Measurements from ENCODE around the gene DCAF16.
"Not testable (repeated sequence)": the region's sequence is repeated elsewhere in the genome, so short reads cannot be mapped to it uniquely, and the experiment has no call there.

The DCAF16 gene

DNA sequence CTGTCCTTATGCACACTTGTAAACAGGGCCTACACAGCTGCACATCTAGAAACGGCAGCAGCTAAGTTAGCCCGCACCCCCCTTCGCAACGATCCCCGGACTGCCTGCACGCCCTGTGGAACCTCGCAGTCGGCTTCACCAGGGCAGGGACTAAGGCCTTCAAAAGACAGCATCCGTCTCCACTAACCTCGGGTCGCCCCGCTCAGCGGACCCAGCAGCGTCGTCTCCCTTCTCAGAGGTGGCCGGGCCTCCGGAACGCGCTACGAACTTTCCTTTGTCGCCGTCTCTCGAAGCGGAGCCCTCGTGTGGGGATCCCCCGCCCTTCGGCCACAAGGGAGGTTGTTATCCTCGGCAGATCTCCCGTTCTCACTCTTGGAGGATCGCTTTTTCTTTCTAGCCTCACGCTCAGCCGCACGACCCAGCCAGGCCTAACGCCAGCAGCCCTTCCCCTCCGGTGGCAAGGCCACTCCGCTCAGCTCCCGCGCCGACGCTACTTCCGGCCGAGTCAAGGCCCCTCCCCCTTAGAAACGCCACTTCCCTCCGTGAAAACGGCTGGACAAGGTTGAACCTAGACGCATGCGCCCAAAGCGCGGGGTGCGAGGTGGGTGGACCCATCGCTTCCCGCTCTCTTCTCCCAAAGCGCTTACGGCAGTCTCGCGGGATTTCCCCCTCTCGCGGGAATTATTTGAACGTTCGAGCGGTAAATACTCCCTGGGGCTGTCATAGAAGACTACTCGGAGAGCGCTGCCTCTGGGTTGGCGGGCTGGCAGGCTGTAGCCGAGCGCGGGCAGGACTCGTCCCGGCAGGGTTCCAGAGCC lies at the start of gene DCAF16, which contains the start of gene NCAPG:
TSS of gene DCAF16 (minus strand) at position 498 of the 818 bp plus-strand sequence. CDS start 6,616 bp downstream, outside the sequence.
TSS of gene NCAPG (plus strand) at position 720 of the 818 bp plus-strand sequence. CDS start 99 bp downstream, outside the sequence.
- peak; percentile 100 for DNase-seq

DNA sequence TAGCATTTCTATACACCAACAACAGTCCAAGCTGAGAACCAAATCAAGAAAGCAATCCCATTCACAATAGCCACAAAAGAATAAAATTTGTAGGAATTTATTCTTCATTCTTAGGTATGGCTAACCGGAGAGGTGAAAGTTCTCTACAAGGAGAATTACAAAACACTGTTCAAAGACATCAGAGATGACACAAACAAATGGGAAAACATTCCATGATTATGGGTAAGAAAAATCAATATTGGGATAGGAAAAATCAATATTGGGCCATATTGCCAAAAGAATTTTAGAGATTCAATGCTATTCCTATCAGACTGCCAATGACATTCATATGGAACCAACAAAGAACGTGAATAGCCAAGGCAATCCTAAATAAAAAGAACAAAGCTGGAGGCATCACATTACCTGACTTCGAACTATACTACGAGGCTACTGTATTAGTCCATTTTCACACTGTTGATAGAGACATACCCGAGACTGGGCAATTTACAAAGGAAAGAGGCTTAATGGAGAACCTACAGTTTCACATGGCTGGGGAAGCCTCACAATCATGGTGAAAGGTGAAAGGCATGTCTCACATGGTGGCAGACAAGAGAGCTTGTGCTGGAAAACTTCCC lies 49.3 kb upstream of the DCAF16 start:
- no peak for DNase-seq

DNA sequence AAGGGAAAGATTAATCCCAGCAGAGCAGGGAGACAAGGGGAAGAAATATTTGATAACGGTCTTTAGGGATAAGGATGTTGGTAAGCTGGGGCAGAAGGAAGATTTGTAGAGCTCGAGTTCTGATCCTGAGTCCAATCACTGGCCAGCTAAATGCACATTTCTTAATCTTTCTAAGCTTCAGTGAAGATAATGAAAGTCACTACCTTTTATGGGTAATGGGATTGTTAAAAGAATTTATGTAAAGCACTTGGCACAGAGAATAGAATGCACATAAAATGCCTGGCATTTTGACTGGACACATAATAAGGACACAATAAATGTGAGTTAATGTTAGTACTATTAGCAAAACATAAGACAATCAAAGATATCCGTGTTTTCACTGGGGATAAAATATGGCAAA lies 43.5 kb upstream of the DCAF16 start:
- no peak for DNase-seq

DNA sequence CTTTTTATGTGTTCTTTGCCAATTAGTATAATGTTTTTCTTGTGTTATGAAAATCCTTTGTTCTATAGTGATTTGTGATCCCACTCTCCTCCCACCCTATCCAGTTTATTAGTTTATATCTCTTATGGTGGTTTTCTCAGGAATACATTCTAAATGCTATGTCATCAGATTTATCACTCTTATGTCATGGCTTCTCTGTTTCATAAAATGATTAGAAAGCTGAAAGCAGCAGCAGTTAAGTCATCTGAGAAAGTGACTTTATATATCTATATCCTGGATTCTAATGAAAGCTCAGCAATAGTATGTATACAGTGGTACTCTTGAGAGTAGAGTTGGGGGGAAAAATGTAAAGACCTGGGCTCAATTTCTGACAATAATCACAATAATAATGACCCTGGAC lies 41.4 kb upstream of the DCAF16 start:
- no peak for DNase-seq

DNA sequence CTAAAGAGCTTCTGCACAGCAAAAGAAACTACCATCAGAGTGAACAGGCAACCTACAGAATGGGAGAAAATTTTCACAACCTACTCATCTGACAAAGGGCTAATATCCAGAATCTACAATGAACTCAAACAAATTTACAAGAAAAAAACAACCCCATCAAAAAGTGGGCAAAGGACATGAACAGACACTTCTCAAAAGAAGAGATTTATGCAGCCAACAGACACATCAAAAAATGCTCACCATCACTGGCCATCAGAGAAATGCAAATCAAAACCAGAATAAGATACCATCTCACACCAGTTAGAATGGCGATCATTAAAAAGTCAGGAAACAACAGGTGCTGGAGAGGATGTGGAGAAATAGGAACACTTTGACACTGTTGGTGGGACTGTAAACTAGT lies 39.7 kb upstream of the DCAF16 start:
- DNase-seq: not testable (repeated sequence)

DNA sequence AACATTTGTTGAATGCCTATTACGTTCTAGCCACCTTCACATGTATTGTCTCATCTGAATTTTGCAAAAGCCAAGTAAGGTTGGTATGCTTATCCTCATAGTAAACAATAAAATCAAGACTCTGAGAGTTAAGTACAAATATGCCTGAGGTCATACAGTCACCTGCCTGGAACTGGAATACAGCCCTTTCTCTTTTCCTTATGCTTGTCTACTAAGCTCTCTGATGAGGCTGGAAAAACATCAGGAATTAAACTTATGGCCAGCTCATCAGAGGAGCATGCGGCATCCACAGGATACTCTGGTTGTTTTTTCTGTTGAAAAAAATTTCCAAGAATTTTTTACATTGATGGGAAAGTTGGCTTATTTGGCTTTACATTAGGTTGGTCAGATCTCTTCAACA lies 35.7 kb upstream of the DCAF16 start:
- DNase-seq: no peak

DNA sequence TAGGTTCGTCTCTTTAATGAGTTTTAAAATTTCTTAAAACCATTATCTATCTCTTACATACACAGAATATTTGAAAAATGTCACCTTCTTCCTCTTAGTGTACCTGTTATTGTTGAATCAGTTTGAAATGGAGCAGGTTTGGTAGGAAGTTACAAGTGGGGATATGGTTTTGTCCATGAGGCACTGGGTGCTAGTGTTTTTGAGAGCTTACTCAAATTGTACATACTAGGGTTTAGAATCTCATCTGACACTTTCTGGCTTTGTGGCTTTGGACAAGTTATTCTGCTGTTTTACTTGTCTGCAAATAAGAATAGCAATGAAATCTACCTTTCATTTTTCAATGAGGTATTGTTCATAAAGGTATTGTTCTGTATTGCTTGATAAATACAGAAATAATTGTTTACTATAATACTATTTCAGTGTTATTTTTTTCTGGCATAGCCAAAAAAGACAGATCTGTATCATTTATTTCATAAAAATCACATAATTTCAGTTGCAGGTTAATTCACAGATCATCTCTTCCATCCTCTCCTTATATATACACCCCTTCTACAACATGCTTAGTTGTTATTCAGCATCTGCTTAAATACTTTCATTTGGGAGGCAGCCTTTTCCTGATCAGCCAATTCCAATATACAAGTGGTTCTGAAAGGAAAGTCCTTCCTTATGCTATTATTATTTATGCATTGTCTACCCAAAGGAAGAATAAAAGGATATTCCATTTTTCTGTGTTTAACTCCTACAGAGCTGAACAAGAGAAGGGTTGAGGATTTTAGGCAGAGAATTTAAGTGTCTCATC lies 13.5 kb upstream of the DCAF16 start:
- DNase-seq: no peak

DNA sequence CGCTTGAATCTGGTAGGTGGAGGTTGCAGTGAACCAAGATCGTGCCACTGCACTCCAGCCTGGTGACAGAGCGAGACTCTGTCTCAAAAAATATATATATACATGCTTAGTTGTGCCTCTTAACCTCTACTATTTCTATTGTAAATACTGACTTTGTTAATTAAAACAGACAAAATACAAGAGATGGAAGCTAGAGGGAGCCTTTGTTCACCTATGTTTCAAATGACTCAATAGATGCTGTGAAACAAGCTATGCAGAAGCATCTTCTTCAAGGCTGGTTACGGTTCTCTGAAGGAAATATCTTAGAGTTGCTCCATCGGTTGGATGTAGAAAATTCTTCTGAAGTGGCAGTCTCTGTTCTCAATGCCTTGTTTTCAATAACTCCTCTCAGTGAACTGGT lies 6.5 kb upstream of the DCAF16 start:
- DNase-seq: no peak

DNA sequence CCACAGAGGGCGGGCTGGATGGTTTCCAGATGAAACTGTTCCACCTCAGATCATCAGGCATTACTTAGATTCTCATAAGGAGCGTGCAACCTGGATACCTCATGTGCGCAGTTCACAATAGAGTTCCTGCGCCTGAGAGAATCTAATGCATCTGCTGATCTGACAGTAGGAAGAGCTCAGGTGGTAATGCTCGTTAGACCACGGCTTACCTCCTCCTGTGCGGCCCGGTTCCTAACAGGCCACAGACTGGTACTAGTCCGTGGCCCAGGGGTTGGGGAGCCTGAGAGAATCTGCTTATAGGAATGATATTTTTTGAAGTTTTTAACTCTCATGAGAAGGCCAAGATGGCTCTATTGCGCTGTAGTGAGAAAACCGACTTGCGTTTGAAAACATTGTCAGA lies 5.6 kb upstream of the DCAF16 start:
- no peak for DNase-seq

DNA sequence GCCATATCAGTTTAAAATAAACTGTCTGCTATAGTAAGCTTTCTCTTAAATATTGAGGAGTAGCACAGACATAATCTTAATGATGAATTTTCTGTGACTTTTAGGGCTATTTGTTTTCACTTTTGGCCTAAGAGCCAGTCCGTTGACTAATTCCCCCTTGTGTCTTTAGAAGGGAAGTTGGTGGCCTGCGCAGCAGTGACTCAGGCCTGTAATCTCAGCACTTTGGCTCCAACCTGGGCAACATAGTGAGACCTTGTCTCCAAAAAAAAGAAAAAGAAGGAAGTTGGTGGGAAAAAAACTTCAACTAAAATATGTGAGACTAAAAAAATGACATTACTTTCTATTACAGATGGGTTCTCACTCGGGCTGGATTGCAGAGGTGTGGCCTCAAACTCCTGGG lies 3.6 kb upstream of the DCAF16 start:
- no peak for DNase-seq

DNA sequence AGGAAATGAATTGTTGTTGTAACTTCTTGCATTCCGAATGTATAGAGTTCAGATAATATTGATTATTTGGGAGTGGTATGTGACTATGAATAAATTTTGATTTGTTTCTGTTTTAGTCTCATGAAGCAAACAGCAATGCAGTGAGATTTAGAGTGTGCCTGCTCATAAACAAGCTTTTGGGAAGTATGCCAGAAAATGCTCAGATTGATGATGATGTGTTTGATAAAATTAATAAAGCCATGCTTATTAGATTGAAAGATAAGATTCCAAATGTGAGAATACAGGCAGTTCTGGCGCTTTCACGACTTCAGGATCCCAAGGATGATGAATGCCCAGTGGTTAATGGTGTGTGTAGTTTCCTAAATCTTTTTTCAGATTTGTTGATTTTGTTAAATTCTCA lies 2.2 kb upstream of the DCAF16 start:
- DNase-seq: no peak

DNA sequence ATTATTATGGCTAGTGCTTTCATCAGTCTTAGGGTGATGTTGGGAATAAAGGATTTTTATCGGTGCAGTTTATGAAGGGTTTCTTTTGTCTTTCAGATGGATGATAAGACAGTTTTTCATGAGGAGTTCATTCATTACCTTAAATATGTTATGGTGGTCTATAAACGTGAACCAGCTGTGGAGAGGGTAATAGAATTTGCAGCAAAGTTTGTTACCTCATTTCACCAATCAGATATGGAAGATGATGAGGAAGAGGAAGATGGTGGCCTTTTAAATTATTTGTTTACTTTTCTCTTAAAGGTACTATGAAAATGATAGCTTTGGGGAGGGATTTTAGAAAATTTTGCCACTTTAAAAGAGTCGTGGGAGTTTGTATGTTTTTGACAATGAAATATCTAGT lies 1.6 kb upstream of the DCAF16 start:
- no peak for DNase-seq

DNA sequence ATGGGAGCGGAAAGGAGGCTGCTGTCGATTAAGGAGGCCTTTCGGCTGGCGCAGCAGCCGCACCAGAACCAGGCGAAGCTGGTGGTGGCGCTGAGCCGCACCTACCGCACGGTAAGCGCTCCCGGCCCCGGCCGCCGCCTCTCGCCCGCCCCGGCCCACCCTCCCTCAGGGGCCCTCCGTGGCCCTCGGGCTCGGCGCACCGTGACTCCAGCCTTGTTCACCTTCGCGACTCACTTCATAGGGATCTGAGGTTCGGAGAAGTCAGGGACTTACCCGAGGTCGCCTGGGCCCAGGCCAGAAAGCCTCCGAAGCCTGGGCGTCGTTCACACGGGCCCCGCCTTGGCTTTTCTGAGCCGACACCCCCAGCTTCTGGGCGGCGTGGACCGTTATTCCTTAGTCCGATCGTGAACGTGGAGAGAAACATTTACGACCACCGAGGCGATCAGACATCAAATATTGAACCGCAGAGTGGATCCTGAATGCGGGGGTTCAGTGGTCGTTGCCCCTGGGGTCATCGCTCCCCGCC lies 584 bp upstream of the DCAF16 start:
- no peak for DNase-seq

DNA sequence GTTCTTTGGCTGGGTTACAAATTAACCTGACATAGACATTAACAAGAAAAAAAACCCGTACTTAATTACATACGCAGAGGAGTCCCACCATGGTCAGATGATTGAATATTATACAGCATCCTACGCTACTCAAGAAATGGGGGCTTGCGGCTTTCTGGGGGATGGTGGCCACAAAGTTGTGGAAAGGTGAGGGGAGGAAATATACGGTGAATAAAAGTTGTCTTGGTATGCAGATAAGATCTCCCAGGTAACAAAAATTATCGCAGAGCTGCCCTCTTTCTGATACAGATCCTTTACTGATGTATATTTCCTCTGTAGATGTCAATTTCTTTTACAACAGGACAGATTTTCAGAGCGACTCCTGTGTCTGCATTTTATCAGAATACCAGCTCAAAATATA lies 890 bp downstream of the DCAF16 start:
- DNase-seq: no peak

DNA sequence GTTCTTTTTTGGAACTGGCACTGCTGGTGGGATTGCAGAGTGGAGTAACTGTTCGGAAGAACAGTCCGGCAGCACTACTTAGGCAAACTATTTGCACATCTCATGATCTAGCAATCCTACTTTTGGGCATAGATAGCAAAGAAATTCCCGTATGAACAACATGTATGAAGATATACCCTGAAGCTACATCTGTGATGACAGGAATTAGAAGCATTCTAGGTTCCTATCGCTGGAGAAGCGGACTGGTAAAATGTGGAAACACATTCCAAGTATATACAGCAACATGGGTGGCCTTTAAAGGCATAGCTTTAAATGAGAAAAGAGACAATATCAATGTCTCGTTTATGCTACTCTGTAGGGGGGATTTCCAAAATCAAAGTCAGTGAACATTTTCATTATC lies 3.1 kb downstream of the DCAF16 start:
- DNase-seq: no peak

DNA sequence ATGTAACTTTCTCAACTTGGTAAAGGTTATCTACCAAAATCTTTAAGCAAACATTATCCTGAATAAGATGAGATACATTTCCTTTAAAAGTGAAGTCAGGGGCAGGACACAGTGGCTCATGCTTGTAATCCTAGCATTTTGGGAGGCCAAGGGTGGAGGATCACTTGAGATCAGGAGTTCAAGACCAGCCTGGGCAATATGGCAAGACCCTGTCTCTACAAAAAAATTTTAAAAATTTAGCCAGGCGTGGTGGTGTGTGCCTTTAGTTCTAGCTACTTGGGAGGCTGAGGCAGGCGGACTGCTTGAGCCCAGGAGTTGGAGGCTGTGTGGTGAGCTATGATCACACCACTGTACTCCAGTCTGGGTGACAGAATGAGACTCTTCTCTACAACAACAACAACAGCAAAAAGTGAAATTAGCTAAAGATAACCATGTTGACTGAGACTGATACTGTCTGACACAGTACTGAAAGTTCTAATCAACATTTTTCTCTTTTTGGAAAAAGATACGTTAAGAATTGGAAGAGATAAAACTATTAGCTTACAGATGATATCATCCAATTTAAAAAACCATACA lies 4.9 kb downstream of the DCAF16 start:
- DNase-seq: no peak

DNA sequence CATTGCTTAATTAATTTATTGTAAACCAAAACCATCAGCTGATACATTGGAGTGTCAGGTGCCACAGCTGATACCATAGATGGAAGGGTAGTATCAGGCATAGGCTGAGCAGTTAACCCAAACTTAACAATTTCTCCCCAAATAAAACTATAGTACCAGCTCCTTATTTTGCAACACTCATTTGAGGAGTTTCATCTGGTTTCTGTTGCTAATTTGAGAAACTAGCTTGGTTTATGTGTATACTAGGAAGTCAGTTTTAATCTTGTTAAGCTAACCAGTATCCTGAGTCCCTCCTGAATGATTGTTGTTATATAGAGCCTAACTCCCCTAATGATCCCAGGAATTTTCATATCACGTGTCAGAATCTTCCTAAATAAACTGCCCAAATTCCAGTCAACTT lies 12.7 kb downstream of the DCAF16 start:
- no peak for DNase-seq

DNA sequence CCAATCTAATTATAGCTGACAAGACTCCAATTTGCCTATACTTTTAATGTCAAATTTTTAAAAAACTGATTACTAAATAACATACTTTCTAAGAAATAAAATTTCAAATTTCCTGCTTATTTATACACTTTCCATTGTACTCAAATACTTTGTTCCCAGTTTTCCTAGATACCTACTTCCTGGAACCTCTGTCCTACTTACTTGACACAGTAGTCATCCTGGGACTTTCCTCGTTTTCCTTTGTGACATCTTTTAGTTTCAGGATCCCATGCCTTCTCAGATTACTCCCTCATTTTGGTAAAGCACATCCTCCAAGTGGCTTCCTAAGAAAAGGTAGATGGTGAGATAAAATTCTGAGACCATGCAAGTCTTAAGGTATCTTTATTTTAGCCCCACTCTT lies 15.8 kb downstream of the DCAF16 start:
- DNase-seq: no peak

DNA sequence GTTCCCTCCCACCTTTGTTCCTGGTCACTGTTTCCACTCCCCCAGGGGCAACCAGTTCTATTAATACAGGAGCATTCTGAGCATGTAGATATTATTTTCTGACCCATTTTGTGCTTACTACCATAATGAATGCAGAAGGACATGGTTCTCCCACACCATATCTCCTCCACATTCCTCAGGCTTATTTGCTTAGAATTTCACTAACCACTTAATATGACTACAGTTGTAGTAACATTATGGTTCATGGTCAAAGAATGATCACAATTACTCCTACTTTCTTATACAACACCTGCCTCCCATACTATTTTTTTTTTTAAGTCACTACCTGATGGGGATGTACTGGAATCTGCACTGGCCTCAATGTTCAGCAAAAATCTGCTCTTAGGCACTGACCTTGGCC lies 21.6 kb downstream of the DCAF16 start:
- DNase-seq: no peak

DNA sequence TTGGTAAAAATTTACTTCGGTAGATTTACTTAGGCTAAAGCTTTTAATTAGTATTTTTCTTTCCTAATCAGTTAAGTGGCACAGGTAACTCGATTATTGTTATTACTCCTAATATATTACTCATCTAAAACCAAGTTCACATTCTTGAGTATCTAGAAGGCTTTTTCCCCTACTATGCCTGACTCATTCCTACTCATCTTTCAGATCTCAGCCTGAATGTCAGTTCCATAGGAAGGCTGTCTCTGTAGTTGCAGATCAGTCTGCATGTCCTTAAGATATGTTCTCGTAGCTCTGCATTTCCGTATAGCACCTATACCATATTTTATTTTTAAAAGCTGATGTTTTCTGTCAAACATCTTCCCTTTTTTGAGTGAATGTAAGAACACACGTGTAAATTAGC lies 23.2 kb downstream of the DCAF16 start:
- DNase-seq: no peak

DNA sequence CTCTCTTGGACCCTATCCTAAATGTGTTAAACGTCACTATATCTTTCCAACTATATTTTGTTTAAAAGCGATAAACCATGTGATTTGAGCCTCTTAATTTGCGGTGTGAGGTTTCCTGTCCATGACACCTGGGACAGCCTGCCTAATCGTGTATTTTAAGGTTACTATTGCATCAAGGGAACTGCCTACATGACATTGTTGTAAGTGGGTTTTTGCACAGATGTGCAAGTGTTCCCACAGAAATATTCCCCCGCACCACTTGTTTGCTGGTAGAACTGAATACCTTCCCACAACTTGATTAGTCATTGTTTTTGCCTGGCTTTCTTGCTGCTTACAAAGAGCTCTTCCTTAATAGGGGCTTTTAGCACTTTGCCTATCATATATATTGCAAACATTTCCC lies 24.0 kb downstream of the DCAF16 start:
- DNase-seq: no peak

DNA sequence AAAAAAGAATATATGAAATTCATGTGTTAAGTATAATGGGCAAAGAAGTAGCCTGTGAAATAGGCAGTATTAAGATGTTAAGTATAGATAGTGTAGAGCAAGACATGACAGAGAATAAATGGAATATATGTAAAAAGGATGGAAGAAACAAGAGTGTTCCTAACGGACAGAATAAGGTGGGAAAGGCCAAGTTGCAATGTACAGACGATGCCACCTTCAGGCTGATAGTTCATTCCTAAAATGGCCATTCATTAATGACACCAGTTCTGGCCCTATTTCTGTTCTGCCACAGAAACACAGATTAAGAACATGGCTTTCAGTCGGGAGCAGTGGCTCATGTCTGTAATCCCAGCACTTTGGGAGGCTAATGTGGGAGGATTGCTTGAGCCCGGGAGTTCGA lies 24.7 kb downstream of the DCAF16 start:
- DNase-seq: no peak
